ENCODE data around the gene TAS1R1.

TAS1R1 gene

DNA sequence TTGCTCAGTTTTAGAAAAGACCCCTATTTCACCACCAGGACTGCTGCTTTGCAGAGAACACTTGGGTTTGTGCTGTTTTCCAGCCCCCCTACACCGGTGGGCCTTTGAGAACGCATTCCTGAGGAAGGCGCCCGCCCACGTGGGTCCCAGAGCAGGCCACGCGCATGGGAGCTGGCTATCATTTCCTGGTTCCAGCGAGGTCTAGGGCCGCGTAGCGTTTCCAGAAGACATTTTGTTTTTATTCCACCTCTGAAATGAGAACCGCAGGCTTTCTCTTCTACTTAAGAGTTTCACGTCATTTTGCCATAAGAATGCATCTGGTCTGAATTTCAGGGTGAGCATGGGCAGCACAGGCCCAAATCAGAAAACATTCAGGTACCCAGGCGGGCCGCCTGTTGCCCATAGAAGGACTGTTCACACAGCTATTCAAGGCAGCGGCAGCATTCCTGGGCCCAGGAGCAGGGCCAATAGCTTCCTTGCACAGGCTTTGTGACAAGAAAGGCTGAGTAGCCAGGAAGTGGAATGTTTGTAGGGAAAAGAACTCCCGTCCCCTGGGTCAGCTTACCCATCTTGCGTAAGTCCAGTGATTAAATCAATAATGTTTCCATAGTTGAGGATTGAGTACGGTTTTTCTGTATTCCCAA, 48.9 kb downstream of the TAS1R1 start:
- no peaks in the 10 kb centered on the region for H3K27me3 ChIP-seq (replicated peaks; ENCODE audit: control insufficient read depth, insufficient read depth, low read length, poor library complexity, severe bottlenecking)
- peak overlapping the region; percentile 95 for H3K4me3 ChIP-seq (ENCODE audit: insufficient read depth, low read depth, low read length, poor library complexity, severe bottlenecking)
- DNase-seq, result no peak
- peaks cover 1% of the 10 kb centered on the region for H3K36me3 ChIP-seq (ENCODE audit: control insufficient read depth, insufficient read depth, low read length)
- peaks cover 28% of the 10 kb centered on the region for H3K4me1 ChIP-seq (ENCODE audit: control insufficient read depth, insufficient read depth, low read length, poor library complexity, severe bottlenecking)
- H3K27ac ChIP-seq (ENCODE audit: insufficient read depth, low read length, poor library complexity, severe bottlenecking), result peak overlapping the region; percentile 97
- H3K9me3 ChIP-seq (ENCODE audit: control insufficient read depth, low read length), result no peaks in the 10 kb centered on the region

DNA sequence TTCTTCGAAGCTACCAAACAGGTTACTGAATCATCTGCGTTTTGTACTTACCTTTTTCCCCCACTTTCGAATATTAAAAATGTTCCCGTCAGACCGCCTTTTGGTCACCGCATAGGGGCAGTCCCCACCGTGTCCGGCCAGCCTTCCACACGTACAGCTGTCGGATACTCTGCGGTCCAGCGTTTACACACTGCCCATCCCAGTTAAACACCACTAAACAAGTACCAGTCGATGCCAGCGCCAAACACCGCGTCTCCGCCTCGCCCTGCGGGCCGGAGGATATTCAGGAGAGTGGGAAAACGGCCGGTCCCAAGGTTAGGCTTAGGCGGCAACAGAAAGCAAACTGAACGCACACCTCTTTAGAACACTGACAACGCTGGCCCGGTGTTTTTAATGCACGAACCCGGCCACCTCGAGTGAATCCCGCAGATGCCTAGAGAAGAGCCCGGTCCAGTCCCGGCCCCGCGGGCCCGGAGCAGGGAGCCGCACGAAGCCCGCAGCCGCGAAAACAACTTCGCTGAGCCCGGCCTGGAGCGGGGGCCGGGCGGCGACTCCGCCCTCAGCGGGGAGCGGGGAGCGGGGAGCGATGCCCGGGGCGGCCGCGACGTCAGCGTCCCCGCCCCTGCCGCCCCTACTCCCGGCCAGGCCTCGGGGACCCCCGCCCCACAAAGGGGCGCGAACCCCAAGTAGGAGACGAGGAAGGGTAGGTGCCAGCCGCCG, 57.7 kb downstream of the TAS1R1 start:
- no peaks in the 10 kb centered on the region for H3K27me3 ChIP-seq (replicated peaks; ENCODE audit: control insufficient read depth, insufficient read depth, low read length, poor library complexity, severe bottlenecking)
- no peaks in the 10 kb centered on the region for H3K36me3 ChIP-seq (ENCODE audit: control insufficient read depth, insufficient read depth, low read length)
- peak in 1 of 3 donors; percentile 8 for DNase-seq
- H3K27ac ChIP-seq (ENCODE audit: insufficient read depth, low read length, poor library complexity, severe bottlenecking), result peak overlapping the region; percentile 71
- H3K4me3 ChIP-seq (ENCODE audit: insufficient read depth, low read depth, low read length, poor library complexity, severe bottlenecking), result peak overlapping the region; percentile 92
- no peaks in the 10 kb centered on the region for H3K4me1 ChIP-seq (ENCODE audit: control insufficient read depth, insufficient read depth, low read length, poor library complexity, severe bottlenecking)
- H3K9me3 ChIP-seq (ENCODE audit: control insufficient read depth, low read length), result no peaks in the 10 kb centered on the region

DNA sequence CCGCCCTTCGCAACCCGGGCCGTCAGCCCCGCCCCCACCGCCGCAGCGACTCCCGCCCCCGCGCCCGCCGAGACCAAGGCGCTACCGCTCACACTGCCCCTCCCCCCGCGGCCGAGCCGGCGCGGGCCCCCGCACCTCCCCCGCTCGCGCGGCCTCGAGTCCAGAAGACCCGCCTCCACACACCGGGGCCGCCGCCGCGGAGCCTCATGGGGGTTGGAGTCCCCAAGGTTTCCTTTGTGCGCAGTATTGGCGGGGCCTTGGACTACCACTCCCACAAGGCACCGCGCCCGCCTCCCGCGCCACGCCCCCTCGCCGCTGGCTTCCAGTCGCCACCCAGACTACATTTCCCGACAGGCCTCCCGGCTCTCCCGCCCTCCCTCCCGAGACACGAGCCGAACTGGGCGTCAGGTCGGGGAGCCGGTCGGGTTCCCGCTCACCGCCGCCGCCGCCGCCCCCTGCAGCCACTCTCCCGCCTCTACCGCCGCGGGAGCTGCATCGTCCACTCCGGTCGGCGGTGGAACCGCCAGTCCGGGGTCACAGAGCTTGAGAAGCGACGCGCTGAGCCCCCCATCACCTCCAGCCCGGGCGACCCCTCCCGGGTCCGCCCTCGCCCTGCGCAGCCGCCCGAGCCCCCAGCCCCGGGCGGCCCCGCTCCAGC, 58.4 kb downstream of the TAS1R1 start, which contains the start of gene PHF13:
TSS of gene PHF13 (plus strand) at position 371 of the 658 bp plus-strand sequence. CDS start 336 bp downstream, outside the sequence.
- no peaks in the 10 kb centered on the region for H3K36me3 ChIP-seq (ENCODE audit: control insufficient read depth, insufficient read depth, low read length)
- no peaks in the 10 kb centered on the region for H3K4me1 ChIP-seq (ENCODE audit: control insufficient read depth, insufficient read depth, low read length, poor library complexity, severe bottlenecking)
- DNase-seq, result peak; percentile 98 to 99 (median 99)

DNA sequence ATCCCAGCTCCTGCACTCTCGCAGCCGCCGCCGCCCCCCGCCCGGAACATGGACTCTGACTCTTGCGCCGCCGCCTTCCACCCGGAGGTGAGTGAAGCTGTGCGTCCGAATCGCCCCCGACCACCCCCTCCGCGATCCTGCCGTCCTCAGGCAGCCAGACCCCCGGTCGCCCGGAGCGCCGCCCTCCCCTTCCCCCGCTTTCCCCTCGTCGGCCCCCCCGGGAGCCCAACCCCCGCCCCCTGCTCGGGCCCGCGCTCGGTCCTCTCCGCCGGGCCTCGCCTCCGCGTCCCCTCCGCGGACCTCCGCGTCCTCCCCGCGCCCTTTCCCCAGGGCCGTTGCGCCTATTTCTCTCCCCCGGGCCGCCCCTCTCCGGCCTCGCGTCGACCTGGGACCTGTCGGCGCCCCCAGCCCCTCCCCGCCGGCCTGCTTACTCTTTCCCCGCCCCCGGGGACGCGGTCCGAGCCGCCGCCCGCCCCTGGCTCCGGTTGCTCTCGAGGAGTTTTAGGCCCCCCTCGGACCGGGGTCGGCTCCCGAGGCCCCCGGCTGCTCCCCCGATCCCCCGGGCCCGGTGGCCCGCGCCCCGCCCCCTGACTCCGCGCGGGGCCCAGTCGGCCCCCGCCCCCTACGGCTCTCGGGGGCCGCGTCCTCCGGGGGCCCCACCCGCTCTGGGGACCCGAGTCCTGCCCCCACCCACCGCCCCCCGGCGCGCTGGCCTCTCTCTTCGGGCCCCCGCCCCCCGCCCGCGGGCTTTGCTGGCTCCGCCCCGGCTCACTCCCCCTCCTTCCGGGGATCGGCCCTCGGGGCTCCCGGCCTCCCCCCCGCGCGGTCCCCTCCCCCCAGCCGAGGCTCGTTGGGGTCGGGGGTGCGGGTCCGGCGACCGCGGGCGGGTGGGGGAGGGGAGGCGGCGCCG, 59.2 kb downstream of the TAS1R1 start:
- Histone ChIP-seq H3K27ac (ENCODE audit: insufficient read depth, low read length, poor library complexity, severe bottlenecking) (peak overlapping the region; percentile 66), H3K36me3 (ENCODE audit: control insufficient read depth, insufficient read depth, low read length) (no peaks in the 10 kb centered on the region), H3K27me3 (replicated peaks; ENCODE audit: control insufficient read depth, insufficient read depth, low read length, poor library complexity, severe bottlenecking) (no peaks in the 10 kb centered on the region), H3K4me3 (ENCODE audit: insufficient read depth, low read depth, low read length, poor library complexity, severe bottlenecking) (peak overlapping the region; percentile 92), H3K9me3 (ENCODE audit: control insufficient read depth, low read length) (no peaks in the 10 kb centered on the region), H3K4me1 (ENCODE audit: control insufficient read depth, insufficient read depth, low read length, poor library complexity, severe bottlenecking) (no peaks in the 10 kb centered on the region)
- DNase-seq, result peak; percentile 25 to 54 (median 42)

More for the DNA sequence above, 58.4 kb downstream of the TAS1R1 start, which contains the start of gene PHF13:
- Histone ChIP-seq H3K4me3 (ENCODE audit: insufficient read depth, low read depth, low read length, poor library complexity, severe bottlenecking) (peak within 1 kb of the TSS; percentile 92), H3K27ac (ENCODE audit: insufficient read depth, low read length, poor library complexity, severe bottlenecking) (peak within 1 kb of the TSS; percentile 71), H3K27me3 (replicated peaks; ENCODE audit: control insufficient read depth, insufficient read depth, low read length, poor library complexity, severe bottlenecking) (no peaks in the 10 kb centered on the region), H3K9me3 (ENCODE audit: control insufficient read depth, low read length) (no peaks in the 10 kb centered on the region)

DNA sequence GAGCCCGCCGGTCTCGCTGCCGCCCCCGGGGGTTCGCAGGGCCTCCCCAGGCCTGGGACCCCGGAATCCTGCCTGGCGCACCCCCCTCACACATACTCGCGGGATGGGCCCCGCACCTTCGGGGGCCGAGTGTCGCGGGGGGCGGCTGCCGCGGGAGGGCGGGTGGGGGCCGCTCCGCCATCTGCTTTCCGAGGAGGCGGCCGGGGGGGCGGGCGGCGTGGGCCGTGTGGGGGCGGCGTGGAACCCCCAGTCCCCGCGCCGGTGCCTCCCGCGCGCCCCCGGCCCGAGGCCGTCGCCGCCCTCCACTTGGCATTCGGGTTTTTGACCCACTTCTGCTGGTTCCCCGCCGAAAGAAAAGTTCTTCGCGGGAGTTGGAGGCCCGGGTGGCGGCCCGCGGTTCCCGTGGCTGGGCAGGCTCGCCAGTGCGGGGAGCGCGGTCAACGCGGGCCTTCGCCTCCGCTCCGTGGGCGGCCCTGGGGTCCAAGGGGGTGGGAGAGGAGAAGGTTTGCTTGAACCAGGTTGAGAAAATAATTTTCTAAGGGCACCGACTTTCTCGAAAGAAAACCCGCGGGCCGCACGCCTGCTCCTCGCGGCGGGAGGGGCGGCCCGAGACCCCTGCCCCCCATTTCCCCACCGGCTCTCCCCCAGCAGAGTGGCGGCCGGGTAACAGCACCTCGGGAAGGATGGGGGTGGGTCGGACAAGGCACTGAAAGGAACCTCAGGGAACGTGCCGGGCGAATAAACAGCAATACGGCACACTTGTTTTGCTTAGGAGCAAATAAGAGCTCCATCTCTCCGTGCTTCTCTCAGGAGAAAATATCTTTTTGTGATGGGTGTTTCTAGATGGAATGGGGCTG, 60.0 kb downstream of the TAS1R1 start:
- peaks cover 4% of the 10 kb centered on the region for H3K36me3 ChIP-seq (ENCODE audit: control insufficient read depth, insufficient read depth, low read length)
- H3K27me3 ChIP-seq (replicated peaks; ENCODE audit: control insufficient read depth, insufficient read depth, low read length, poor library complexity, severe bottlenecking), result no peaks in the 10 kb centered on the region
- no peak overlapping the region for H3K27ac ChIP-seq (ENCODE audit: insufficient read depth, low read length, poor library complexity, severe bottlenecking)
- H3K4me1 ChIP-seq (ENCODE audit: control insufficient read depth, insufficient read depth, low read length, poor library complexity, severe bottlenecking), result no peaks in the 10 kb centered on the region
- no peak for DNase-seq
- H3K4me3 ChIP-seq (ENCODE audit: insufficient read depth, low read depth, low read length, poor library complexity, severe bottlenecking), result peak overlapping the region; percentile 92
- H3K9me3 ChIP-seq (ENCODE audit: control insufficient read depth, low read length), result no peaks in the 10 kb centered on the region

DNA sequence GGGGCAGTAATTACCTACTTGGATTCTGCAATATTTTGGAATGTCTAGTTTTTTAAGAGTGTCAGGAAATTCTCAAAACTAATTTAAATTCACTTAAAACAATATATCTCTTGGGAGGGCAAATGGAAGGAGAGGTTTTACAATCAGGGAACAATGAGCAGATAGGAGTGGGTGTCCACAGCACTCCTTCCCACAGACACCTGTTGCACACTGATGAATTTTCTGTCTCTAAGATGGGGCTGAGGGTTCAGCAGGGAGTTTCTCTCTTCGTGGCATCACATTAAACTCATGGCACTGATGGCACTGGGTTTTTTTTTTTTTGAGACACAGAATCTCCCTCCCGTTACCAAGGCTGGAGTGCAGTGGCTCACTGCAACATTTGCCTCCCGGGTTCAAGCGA, 63.9 kb downstream of the TAS1R1 start:
- H3K27ac ChIP-seq (ENCODE audit: insufficient read depth, low read length, poor library complexity, severe bottlenecking), result no peak overlapping the region
- peaks cover 15% of the 10 kb centered on the region for H3K36me3 ChIP-seq (ENCODE audit: control insufficient read depth, insufficient read depth, low read length)
- no peak for DNase-seq
- H3K4me1 ChIP-seq (ENCODE audit: control insufficient read depth, insufficient read depth, low read length, poor library complexity, severe bottlenecking), result no peaks in the 10 kb centered on the region
- H3K27me3 ChIP-seq (replicated peaks; ENCODE audit: control insufficient read depth, insufficient read depth, low read length, poor library complexity, severe bottlenecking), result no peaks in the 10 kb centered on the region
- H3K9me3 ChIP-seq (ENCODE audit: control insufficient read depth, low read length), result no peaks in the 10 kb centered on the region
- H3K4me3 ChIP-seq (ENCODE audit: insufficient read depth, low read depth, low read length, poor library complexity, severe bottlenecking), result no peak overlapping the region

DNA sequence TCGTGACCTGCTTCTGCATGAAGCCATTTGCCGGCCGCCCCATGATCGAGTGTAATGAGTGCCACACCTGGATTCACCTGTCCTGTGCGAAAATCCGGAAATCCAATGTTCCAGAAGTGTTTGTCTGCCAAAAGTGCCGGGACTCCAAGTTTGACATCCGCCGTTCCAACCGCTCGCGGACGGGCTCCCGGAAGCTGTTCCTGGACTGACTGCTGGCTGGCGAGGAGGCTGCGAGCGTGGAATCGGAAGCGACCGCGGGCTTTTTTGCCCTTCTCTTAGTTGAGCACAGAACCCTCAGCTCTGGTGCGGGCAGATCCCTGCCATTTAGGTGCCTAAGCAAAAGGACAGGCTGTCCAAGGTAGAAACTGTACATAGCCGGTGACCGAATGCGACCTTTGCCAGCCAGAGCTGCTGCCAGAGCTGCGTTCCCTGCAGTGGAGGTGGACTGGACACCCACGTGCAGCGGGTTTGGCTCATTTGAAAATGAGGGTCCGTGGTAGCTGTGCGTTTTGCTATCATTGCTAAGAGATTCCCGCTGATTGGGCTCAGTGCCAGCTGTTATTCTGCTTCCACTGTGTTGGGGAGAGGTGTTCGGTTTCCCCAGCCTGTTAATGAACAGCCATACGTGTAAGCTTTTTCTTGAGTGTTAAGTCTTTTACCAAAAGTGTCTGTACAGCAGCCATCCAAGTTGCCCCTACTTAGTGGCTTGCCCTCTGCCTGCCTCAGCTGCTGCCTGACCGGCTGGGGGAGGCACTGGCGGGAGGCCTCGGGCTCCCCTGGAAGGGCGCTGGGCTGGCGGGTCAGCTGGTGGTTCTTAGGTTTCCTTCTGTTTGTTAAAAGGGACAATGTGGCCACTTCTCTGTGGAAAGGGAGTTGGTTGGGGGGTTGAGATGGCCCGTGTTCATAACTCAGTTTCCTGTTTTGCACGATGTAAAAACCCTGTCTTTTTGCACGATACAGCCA, 66.6 kb downstream of the TAS1R1 start:
- no peaks in the 10 kb centered on the region for H3K9me3 ChIP-seq (ENCODE audit: control insufficient read depth, low read length)
- peaks cover 15% of the 10 kb centered on the region for H3K36me3 ChIP-seq (ENCODE audit: control insufficient read depth, insufficient read depth, low read length)
- H3K4me3 ChIP-seq (ENCODE audit: insufficient read depth, low read depth, low read length, poor library complexity, severe bottlenecking), result no peak overlapping the region
- no peak for DNase-seq
- no peaks in the 10 kb centered on the region for H3K27me3 ChIP-seq (replicated peaks; ENCODE audit: control insufficient read depth, insufficient read depth, low read length, poor library complexity, severe bottlenecking)
- H3K27ac ChIP-seq (ENCODE audit: insufficient read depth, low read length, poor library complexity, severe bottlenecking), result no peak overlapping the region
- H3K4me1 ChIP-seq (ENCODE audit: control insufficient read depth, insufficient read depth, low read length, poor library complexity, severe bottlenecking), result peaks cover 10% of the 10 kb centered on the region

DNA sequence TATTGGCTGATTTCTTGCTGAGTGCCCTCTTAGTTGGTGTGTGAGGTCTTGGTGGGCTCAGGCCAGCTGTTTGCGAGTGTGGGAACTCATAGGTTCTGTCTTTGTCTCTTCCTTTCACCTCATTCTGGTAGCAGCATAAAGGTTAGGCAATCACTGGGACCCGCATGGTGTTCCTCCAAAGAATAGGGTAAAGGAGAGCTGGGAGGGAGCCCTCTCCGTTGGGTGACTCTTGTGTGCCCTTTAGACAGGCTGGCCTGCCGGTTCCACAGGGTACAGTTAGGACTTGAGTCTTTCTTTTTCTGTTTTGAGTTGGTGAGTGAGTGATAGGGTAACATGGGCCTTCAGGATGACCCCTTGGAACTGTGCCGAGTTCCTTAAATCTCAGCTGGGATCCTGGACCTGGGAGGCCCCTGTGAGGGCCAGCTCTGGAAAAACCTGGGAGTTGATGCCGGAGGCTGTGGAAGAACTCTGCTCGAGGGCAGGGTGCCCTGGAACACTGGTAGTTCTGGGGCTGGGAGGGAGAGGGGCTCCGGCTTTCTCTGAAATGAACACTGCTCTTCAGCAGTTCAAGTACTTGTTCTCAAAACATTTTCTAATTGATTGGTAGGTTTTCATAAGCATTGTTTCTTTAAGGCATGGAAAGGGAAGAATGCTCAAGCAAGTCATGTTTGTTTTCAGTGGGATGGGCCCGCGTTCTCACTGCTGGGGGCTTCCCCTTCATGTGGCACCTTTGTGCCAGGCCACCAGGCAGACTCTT, 67.5 kb downstream of the TAS1R1 start:
- H3K4me3 ChIP-seq (ENCODE audit: insufficient read depth, low read depth, low read length, poor library complexity, severe bottlenecking), result no peak overlapping the region
- no peaks in the 10 kb centered on the region for H3K9me3 ChIP-seq (ENCODE audit: control insufficient read depth, low read length)
- peaks cover 15% of the 10 kb centered on the region for H3K36me3 ChIP-seq (ENCODE audit: control insufficient read depth, insufficient read depth, low read length)
- no peaks in the 10 kb centered on the region for H3K27me3 ChIP-seq (replicated peaks; ENCODE audit: control insufficient read depth, insufficient read depth, low read length, poor library complexity, severe bottlenecking)
- DNase-seq, result no peak
- H3K4me1 ChIP-seq (ENCODE audit: control insufficient read depth, insufficient read depth, low read length, poor library complexity, severe bottlenecking), result peaks cover 14% of the 10 kb centered on the region
- no peak overlapping the region for H3K27ac ChIP-seq (ENCODE audit: insufficient read depth, low read length, poor library complexity, severe bottlenecking)
